HEK293 (cell line): ENCODE results near the gene TANC1.

Experiments used
- CTCF ChIA-PET: fragments of 350-600 bp; formaldehyde crosslinking; extraction: SDS; loops from one replicate; lab custom pipeline; 2021; ENCODE audit warnings: antibody characterized with exemption; lab: Yijun Ruan, JAX
- POLR2A ChIA-PET: fragments of 300-600 bp; formaldehyde crosslinking; extraction: SDS; loops from one replicate; lab custom pipeline; 2020; ENCODE audit warnings: antibody characterized with exemption, inconsistent platforms; lab: Yijun Ruan, JAX
- H3K27ac ChIP-seq: fragments of 200-500 bp; sonication (Bioruptor generic); 2 replicates; pipeline ENCODE4 v1.5.1; 2014; ENCODE audit warnings: low read depth, low read length, control low read depth, inconsistent platforms; ENCODE audit errors: extremely low read depth
- H3K36me3 ChIP-seq, 2 experiments: fragments of 200-500 bp in 1 of 2; sonication (Bioruptor generic) in 1 of 2; 1 replicate in 1 of 2; 2 replicates in 1 of 2; pipeline ENCODE4 v1.5.1; 2014 to 2017; ENCODE audit warnings: inconsistent platforms in 2 of 2, low read length in 2 of 2; ENCODE audit not compliant: control insufficient read depth in 2 of 2, insufficient read depth in 1 of 2
- H3K4me1 ChIP-seq: fragments of 200-500 bp; sonication (Bioruptor generic); 2 replicates; pipeline ENCODE4 v1.5.1; 2014; ENCODE audit warnings: mild to moderate bottlenecking, low read length, inconsistent platforms; ENCODE audit not compliant: control insufficient read depth, insufficient read depth
- H3K4me3 ChIP-seq: 2 replicates; pipeline ENCODE4 v1.5.1; 2011; ENCODE audit warnings: low read depth, mild to moderate bottlenecking, control low read depth, low read length, moderate library complexity
- H3K9me3 ChIP-seq: fragments of 200-500 bp; sonication (Bioruptor generic); 2 replicates; pipeline ENCODE4 v1.5.1; 2014; ENCODE audit warnings: low read depth, low read length, inconsistent platforms; ENCODE audit not compliant: control insufficient read depth, insufficient read depth
- HOXD13 ChIP-seq: sonication (generic); formaldehyde crosslinking; IDR thresholded peaks from 2 replicates; pipeline ENCODE4 v1.8.0; 2022; ENCODE audit warnings: missing genetic modification reagents, borderline replicate concordance
- OVOL3 ChIP-seq: fragments of 450-650 bp; formaldehyde crosslinking; IDR thresholded peaks from 2 replicates; pipeline ENCODE4 v1.5.1; 2016; ENCODE audit warnings: missing biosample characterization, missing genetic modification characterization
- ZFHX2 ChIP-seq: fragments of 450-650 bp; formaldehyde crosslinking; conservative IDR thresholded peaks from 2 replicates; pipeline ENCODE4 v1.5.1; 2016; ENCODE audit warnings: missing biosample characterization, missing genetic modification characterization
- ZNF112 ChIP-seq: fragments of 450-650 bp; formaldehyde crosslinking; IDR thresholded peaks from 2 replicates; pipeline ENCODE4 v1.5.0; 2017; ENCODE audit warnings: missing biosample characterization, missing genetic modification characterization
- ZNF174 ChIP-seq: fragments of 450-650 bp; formaldehyde crosslinking; IDR thresholded peaks from 2 replicates; pipeline ENCODE4 v1.5.0; 2017; ENCODE audit warnings: missing biosample characterization, mild to moderate bottlenecking, missing genetic modification characterization
- ZNF223 ChIP-seq: fragments of 450-650 bp; formaldehyde crosslinking; IDR thresholded peaks from 2 replicates; pipeline ENCODE4 v1.5.1; 2016; ENCODE audit warnings: missing biosample characterization, missing genetic modification characterization
- ZNF23 ChIP-seq: fragments of 450-650 bp; formaldehyde crosslinking; IDR thresholded peaks from 2 replicates; pipeline ENCODE4 v1.5.1; 2016; ENCODE audit warnings: missing biosample characterization, missing genetic modification characterization, borderline replicate concordance
- ZNF292 ChIP-seq: fragments of 450-650 bp; formaldehyde crosslinking; IDR thresholded peaks from 2 replicates; pipeline ENCODE4 v1.5.1; 2016; ENCODE audit warnings: low read depth, missing biosample characterization, missing genetic modification characterization, borderline replicate concordance
- ZNF324 ChIP-seq: fragments of 450-650 bp; formaldehyde crosslinking; IDR thresholded peaks from 2 replicates; pipeline ENCODE4 v1.5.1; 2016; ENCODE audit warnings: missing biosample characterization, missing genetic modification characterization
- ZNF335 ChIP-seq: fragments of 450-650 bp; formaldehyde crosslinking; conservative IDR thresholded peaks from 2 replicates; pipeline ENCODE4 v1.5.1; 2016; ENCODE audit warnings: missing biosample characterization, missing genetic modification characterization
- ZNF473 ChIP-seq: fragments of 450-650 bp; formaldehyde crosslinking; IDR thresholded peaks from 2 replicates; pipeline ENCODE4 v1.5.1; 2017; ENCODE audit warnings: missing biosample characterization, missing genetic modification characterization
- ZNF48 ChIP-seq: fragments of 450-650 bp; formaldehyde crosslinking; IDR thresholded peaks from 2 replicates; pipeline ENCODE4 v1.5.1; 2016; ENCODE audit warnings: missing biosample characterization, missing genetic modification characterization
- ZNF501 ChIP-seq: fragments of 450-650 bp; formaldehyde crosslinking; IDR thresholded peaks from 2 replicates; pipeline ENCODE4 v1.5.1; 2016; ENCODE audit warnings: missing biosample characterization, missing genetic modification characterization
- ZNF514 ChIP-seq: fragments of 450-650 bp; formaldehyde crosslinking; IDR thresholded peaks from 2 replicates; pipeline ENCODE4 v1.5.1; 2016; ENCODE audit warnings: missing biosample characterization, missing genetic modification characterization
- ZNF544 ChIP-seq: fragments of 450-650 bp; formaldehyde crosslinking; IDR thresholded peaks from 2 replicates; pipeline ENCODE4 v1.5.0; 2017; ENCODE audit warnings: missing biosample characterization, missing genetic modification characterization
- ZNF560 ChIP-seq: fragments of 450-650 bp; formaldehyde crosslinking; IDR thresholded peaks from 2 replicates; pipeline ENCODE4 v1.5.1; 2017; ENCODE audit warnings: missing biosample characterization, missing genetic modification characterization, borderline replicate concordance
- ZNF664 ChIP-seq: fragments of 450-650 bp; formaldehyde crosslinking; IDR thresholded peaks from 2 replicates; pipeline ENCODE4 v1.5.1; 2016; ENCODE audit warnings: missing biosample characterization, missing genetic modification characterization
- TF ChIP-seq, protein P1 (sequence below): fragments of 450-650 bp; formaldehyde crosslinking; IDR thresholded peaks from 2 replicates; pipeline ENCODE4 v1.5.1; 2017; ENCODE audit warnings: missing biosample characterization, missing genetic modification characterization
- TF ChIP-seq, protein P2 (sequence below): fragments of 450-650 bp; formaldehyde crosslinking; IDR thresholded peaks from 2 replicates; pipeline ENCODE4 v1.5.1; 2016; ENCODE audit warnings: missing biosample characterization, missing genetic modification characterization
- TF ChIP-seq, protein P3 (sequence below): fragments of 450-650 bp; formaldehyde crosslinking; IDR thresholded peaks from 2 replicates; pipeline ENCODE4 v1.5.1; 2016; ENCODE audit warnings: missing biosample characterization, missing genetic modification characterization, borderline replicate concordance
- TF ChIP-seq, protein P4 (sequence below): fragments of 450-650 bp; formaldehyde crosslinking; IDR thresholded peaks from 2 replicates; pipeline ENCODE4 v1.5.1; 2016; ENCODE audit warnings: missing biosample characterization, missing genetic modification characterization

The TANC1 gene

DNA sequence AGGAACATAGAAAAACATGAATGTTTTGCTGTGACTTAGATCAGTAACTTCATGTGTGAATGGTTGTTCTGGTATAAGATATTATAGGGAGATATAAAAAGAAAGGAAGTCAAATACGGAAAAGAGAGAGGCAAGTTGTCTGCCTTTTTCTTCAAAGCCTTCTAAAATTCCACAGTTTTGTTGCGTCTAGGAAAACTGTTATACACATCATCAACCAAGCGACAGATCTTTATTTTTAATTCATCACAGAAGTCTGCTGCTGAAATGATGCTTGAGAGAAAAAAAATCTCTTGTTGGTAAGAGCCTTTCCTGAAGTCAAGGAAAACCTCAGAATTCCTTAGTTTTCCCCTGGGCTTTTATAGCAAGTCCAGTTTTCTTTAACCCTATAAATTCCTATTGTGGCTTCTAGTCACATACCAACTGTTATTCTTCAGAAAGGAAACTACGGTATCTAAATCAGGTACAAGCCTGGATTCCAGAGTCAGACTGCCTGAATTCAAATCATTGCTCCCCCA lies 36.3 kb upstream of the TANC1 start:
- H3K4me3 ChIP-seq = no peak overlapping the region
- CTCF ChIA-PET = interaction anchor here (0.5 kb wide), 1 partner anchor 29 kb away, joined by 4 read pairs; no protein-coding TSS in a partner anchor
- no peaks in the 10 kb centered on the region for H3K36me3 ChIP-seq
- no peak overlapping the region for H3K27ac ChIP-seq
- TF ChIP-seq ZNF174 (tag by site-specific recombination) = no peak
- TF ChIP-seq ZNF292 (tag by site-specific recombination) = no peak
- TF ChIP-seq ZNF324 (tag by site-specific recombination) = no peak
- no peak for TF ChIP-seq ZNF23 (tag by site-specific recombination)
- no peak for TF ChIP-seq ZNF473 (tag by site-specific recombination)
- TF ChIP-seq ZNF335 = no peak
- no peak for TF ChIP-seq ZNF544 (tag by site-specific recombination)
- TF ChIP-seq, protein P1, sequence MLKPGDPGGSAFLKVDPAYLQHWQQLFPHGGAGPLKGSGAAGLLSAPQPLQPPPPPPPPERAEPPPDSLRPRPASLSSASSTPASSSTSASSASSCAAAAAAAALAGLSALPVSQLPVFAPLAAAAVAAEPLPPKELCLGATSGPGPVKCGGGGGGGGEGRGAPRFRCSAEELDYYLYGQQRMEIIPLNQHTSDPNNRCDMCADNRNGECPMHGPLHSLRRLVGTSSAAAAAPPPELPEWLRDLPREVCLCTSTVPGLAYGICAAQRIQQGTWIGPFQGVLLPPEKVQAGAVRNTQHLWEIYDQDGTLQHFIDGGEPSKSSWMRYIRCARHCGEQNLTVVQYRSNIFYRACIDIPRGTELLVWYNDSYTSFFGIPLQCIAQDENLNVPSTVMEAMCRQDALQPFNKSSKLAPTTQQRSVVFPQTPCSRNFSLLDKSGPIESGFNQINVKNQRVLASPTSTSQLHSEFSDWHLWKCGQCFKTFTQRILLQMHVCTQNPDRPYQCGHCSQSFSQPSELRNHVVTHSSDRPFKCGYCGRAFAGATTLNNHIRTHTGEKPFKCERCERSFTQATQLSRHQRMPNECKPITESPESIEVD (tag by site-specific recombination) = no peak
- no peak for TF ChIP-seq ZNF112
- no peak for TF ChIP-seq ZNF223
- TF ChIP-seq, protein P2, sequence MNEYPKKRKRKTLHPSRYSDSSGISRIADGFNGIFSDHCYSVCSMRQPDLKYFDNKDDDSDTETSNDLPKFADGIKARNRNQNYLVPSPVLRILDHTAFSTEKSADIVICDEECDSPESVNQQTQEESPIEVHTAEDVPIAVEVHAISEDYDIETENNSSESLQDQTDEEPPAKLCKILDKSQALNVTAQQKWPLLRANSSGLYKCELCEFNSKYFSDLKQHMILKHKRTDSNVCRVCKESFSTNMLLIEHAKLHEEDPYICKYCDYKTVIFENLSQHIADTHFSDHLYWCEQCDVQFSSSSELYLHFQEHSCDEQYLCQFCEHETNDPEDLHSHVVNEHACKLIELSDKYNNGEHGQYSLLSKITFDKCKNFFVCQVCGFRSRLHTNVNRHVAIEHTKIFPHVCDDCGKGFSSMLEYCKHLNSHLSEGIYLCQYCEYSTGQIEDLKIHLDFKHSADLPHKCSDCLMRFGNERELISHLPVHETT (tag by site-specific recombination) = no peak
- TF ChIP-seq ZNF48 (tag by site-specific recombination) = no peak
- TF ChIP-seq ZNF514 (tag by site-specific recombination) = no peak
- TF ChIP-seq HOXD13 = no peak
- TF ChIP-seq ZNF664 (tag by site-specific recombination) = no peak
- no peak for TF ChIP-seq ZFHX2 (tag by site-specific recombination)
- TF ChIP-seq, protein P3, sequence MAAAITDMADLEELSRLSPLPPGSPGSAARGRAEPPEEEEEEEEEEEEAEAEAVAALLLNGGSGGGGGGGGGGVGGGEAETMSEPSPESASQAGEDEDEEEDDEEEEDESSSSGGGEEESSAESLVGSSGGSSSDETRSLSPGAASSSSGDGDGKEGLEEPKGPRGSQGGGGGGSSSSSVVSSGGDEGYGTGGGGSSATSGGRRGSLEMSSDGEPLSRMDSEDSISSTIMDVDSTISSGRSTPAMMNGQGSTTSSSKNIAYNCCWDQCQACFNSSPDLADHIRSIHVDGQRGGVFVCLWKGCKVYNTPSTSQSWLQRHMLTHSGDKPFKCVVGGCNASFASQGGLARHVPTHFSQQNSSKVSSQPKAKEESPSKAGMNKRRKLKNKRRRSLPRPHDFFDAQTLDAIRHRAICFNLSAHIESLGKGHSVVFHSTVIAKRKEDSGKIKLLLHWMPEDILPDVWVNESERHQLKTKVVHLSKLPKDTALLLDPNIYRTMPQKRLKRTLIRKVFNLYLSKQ (tag by site-specific recombination) = no peak
- TF ChIP-seq ZNF501 (tag by site-specific recombination) = no peak
- TF ChIP-seq, protein P4, sequence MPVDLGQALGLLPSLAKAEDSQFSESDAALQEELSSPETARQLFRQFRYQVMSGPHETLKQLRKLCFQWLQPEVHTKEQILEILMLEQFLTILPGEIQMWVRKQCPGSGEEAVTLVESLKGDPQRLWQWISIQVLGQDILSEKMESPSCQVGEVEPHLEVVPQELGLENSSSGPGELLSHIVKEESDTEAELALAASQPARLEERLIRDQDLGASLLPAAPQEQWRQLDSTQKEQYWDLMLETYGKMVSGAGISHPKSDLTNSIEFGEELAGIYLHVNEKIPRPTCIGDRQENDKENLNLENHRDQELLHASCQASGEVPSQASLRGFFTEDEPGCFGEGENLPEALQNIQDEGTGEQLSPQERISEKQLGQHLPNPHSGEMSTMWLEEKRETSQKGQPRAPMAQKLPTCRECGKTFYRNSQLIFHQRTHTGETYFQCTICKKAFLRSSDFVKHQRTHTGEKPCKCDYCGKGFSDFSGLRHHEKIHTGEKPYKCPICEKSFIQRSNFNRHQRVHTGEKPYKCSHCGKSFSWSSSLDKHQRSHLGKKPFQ (tag by site-specific recombination) = no peak
- POLR2A ChIA-PET = interaction anchor here (0.7 to 1.0 kb wide), 2 partner anchors 36 to 38 kb away, joined by 3 to 9 read pairs; partner anchors contain the start of gene TANC1
- H3K4me1 ChIP-seq = peaks cover 3% of the 10 kb centered on the region
- no peaks in the 10 kb centered on the region for H3K9me3 ChIP-seq

DNA sequence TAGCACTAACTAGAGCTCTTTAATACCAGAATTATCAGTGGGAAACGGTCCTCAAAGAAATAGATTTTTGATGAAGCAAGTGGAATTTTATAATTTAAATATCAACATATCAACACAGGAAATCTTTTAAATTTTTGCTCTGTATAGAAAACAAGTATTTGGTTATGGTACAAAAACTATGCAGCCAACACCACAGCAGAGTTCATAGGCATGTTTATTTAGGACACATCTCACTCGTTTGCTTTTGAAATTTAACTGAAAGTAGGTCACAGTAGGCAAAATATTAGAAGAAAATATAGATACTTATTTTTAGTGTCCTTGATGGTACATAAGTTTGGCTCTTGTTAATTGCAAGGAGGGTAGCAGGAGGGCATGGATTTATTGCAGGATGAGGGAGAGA lies 34.3 kb upstream of the TANC1 start:
- Histone ChIP-seq H3K4me1 (peaks cover 3% of the 10 kb centered on the region), H3K9me3 (no peaks in the 10 kb centered on the region), H3K27ac (no peak overlapping the region), H3K36me3 (no peaks in the 10 kb centered on the region), H3K4me3 (no peak overlapping the region)
- TF ChIP-seq OVOL3 (tag by site-specific recombination) = no peak
- no peak for TF ChIP-seq ZNF560
- POLR2A ChIA-PET = interaction anchor here (0.7 kb wide), 1 partner anchor 208 kb away, joined by 3 read pairs; no protein-coding TSS in a partner anchor
- CTCF ChIA-PET = interaction anchor here (0.6 to 0.7 kb wide), 2 partner anchors 21 to 187 kb away, joined by 3 to 5 read pairs; no protein-coding TSS in a partner anchor
